GM18505 (cell line): Measurements from ENCODE around the gene DOCK2.

Experiments used
- ATAC-seq: cut with Tn5 transposase; IDR thresholded peaks from one replicate; pipeline ENCODE4 v1.9.1; 2021; ENCODE audit not compliant: unreplicated experiment
- POLR2A ChIP-seq: IDR thresholded peaks from 4 replicates; pipeline ENCODE4 v1.6.1; 2011; ENCODE audit warnings: borderline replicate concordance; ENCODE audit not compliant: insufficient read depth, insufficient read length; ENCODE audit errors: extremely low read depth

DOCK2 gene

DNA sequence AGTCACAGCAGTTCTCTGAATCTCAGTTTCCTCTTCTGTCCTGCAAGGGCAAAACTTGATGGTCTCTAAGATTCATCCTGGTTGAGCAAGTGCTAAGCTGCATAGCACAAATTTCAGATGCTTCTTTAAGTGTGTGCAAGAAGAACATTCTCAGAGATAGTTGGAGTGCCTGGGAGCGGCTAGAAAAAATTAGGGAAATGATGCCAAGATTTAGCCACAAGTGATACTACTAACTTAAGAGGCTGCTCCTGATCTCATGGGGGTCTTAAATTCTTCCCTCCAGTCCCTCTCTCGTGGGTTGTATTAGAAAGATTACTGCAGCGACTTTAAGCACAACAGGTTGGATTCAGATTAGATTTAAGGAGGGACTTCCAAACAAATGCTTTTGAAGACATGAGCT lies 319.1 kb downstream of the DOCK2 start:
- ATAC-seq = no peak
- no peak for TF ChIP-seq POLR2A

DNA sequence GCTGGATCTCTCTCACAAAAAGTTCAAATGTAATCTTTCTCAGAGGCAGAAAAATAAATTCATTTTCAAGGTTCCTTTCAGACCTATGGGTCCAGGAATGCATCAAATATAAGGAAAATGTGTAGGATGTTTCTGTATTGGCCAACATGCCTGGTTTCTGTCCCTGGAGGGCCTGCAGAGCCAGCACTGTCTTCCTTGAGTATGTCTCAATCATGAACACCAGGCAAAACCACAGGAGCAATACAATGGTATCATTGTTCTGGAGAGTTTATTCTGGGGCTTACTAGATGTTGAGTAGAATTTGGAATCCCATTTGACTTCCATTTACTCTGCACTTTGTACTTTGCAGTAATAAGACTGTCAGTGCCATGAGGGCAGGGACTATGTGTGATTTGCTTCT lies 319.7 kb downstream of the DOCK2 start:
- no peak for TF ChIP-seq POLR2A
- ATAC-seq = no peak

GRCh38 chr5:169958278-169958677 lies 321.2 kb downstream of the DOCK2 start:
- TF ChIP-seq POLR2A = no peak
- ATAC-seq = no peak

DNA sequence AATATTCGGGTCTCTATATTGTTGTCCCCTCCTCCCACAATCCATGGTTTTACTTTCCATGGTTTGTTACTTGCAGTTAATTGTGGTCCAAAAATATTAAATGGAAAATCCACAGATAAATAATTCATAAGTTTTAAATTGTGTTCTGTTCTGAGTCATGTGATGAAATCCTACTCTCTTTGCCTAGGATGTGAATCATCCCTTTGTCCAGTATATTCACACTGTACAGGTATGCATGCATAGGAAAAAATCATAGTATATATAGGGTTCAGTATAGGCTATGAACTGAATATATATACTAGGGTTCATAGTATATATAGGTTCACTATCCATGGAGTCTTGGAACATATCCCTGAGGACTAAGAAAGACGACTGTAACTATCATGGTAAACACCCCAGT lies 323.6 kb downstream of the DOCK2 start:
- no peak for TF ChIP-seq POLR2A
- ATAC-seq = no peak

GRCh38 chr5:169964246-169964645 lies 327.2 kb downstream of the DOCK2 start:
- TF ChIP-seq POLR2A = no peak
- ATAC-seq = no peak

- ATAC-seq = no peak
- TF ChIP-seq POLR2A = no peak
These were observed 333.3 kb downstream of the DOCK2 start for GRCh38 chr5:169970339-169970738.

- ATAC-seq = no peak
- TF ChIP-seq POLR2A = no peak
These were observed 334.1 kb downstream of the DOCK2 start for GRCh38 chr5:169970911-169971765.

DNA sequence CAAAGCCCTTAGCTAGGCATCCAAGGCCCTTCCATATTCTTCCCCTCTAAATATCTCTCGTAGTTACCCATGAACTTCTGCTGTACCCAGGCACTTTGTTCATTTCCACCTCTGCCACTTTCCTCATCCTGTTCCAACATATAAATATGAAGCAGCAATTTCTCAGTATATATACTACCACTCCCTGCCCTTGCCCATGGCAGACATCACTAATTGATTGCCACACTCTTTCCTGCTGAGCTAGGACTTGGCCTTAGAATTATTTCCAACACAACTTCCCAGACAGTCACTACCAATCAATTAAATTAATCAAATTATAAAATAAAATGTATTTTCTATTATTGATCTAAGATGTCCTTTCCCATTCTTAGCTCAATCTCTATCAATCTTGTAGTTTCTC lies 334.7 kb downstream of the DOCK2 start:
- no peak for ATAC-seq

DNA sequence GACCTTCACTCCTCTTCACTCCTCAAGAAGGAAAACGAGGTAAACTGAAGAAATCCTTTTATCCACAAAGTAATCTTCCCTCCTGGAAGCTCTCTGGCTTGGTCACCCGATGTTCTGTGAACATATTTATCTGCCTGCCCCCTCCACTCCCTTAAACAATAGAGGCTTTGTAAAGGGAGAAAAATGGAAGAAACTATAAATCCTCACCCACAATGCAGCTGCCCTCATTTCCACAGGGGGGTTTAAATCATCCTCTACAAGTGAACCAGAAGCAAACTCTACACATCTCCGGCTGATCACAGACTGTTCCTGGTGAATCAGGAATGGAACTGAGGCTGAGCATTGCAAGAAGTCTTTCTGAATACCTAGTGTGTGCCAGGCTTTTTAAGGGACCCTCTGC lies 336.0 kb downstream of the DOCK2 start:
- no peak for ATAC-seq
- no peak for TF ChIP-seq POLR2A

More for the DNA sequence above, 334.7 kb downstream of the DOCK2 start:
- TF ChIP-seq POLR2A = no peak

DNA sequence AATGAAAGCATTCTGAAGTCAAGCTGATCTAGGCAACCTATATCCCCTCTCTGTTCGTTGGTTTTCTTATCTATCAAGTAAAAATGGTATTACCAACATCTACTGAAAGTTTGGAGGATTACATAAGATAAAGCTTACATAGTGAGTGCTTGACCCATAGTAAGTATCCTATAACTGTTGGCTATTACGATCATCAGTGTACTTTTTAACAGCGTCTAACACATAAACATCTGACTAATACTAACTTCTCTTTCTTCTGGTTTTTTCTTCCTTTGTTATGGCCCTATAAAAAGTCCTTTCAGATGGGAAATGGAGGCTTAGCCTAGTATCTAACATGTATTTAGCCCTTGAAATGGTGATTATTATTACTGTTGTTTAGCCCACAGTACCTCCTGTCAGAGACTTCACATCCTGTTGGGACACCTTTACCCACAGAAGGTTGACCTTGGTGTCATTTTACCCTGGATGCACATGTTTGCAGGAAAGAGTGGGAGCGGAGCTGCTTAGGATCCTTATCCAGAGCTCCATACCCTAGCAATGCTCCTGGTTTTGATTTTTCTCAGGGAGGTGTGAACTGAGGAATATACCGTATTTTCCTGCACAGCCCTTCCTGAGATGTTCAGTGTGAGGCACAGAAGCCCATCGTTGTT lies 337.2 kb downstream of the DOCK2 start:
- TF ChIP-seq POLR2A = no peak
- ATAC-seq = no peak

DNA sequence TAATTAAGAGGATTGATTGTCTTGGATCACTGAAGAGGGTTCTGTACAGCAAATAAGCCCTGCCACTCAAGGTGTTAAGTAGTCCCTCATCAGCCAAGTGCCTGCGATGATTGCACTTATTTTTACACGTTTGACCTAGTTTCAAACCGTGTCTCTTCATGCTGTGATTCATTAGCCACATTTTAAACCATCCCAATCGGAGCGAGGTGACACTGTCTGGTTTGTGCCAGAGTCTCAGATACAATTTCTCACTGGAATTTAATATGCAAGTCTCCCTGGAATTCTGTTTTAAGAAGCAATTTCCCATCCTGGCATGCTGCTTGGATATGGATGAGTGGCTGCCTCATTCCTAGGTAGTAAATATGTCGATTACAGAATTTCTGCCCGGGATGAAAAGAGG lies 341.6 kb downstream of the DOCK2 start:
- TF ChIP-seq POLR2A = no peak

DNA sequence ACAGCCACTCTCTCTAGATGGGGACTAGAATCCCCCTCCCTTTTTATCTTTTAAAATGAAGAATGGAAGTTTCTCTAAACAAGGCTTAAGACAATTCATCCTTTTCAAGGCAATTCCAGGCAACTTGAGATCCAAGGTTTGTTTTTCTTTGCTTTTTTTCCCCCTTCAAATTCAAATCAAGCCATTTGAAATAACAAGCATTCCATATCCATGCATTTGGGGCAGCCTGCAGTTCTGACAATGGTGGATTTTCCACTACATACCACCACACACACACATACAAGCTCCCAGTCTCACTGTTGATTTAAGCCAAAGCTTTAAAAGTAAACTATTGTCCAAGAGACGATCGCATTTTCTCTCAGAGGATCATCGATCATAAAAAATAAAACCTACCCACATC lies 342.8 kb downstream of the DOCK2 start:
- ATAC-seq = no peak
- TF ChIP-seq POLR2A = no peak

More for the DNA sequence above, 341.6 kb downstream of the DOCK2 start:
- no peak for ATAC-seq

- peak; percentile 52 for ATAC-seq
- no peak for TF ChIP-seq POLR2A
These were observed 343.5 kb downstream of the DOCK2 start, which contains the start of gene INSYN2B for GRCh38 chr5:169980418-169981053. INSYN2B (minus strand) TSS chr5:169980495; CDS start chr5:169883898, 96,597 bp downstream.

GRCh38 chr5:169988206-169988605 lies 351.1 kb downstream of the DOCK2 start:
- no peak for TF ChIP-seq POLR2A
- no peak for ATAC-seq

DNA sequence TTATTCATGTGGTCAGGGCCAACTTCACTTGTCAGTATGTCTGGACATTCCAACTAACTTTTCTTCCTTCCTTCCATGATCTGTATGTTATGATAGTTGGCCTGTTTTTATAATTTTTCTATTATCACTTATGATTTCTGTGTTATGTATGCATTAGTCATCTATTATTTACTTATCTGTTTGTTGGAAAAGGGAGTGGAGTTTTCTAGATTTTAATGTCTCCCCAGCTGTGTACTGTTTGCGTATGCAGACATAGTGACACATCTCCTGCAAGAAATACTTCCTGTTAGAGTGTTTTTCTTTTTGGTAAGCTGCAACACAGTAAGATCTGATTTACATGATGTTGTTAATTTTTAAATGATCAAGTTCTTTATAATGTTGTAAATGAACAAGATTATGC lies 351.9 kb downstream of the DOCK2 start:
- ATAC-seq = no peak
- no peak for TF ChIP-seq POLR2A

- no peak for TF ChIP-seq POLR2A
- ATAC-seq = no peak
These were observed 352.3 kb downstream of the DOCK2 start for GRCh38 chr5:169989365-169989764.
